ENCODE measurements around the gene AIF1L.

DNA sequence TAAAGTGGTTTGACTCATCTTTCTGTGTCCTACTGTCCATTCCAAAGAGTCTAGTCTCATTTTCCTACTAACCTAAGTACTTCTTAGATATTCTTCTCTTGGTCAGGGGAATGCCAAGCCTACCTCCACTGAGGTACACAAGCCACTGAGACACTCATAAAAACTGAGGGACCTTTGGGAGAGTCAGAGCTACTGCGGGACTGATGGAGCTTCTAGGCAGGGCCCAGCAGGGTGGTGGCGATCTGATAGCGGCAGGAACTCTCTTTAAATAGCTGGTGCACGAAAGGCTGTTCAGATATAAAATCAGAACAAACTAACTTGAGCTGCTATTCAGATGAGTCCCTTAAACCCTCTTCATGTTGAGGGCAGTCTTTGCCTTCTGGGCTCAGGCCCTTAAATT, 43.8 kb downstream of the AIF1L start:
- TF ChIP-seq MXI1 (IDR thresholded peaks at IDR 0.05; ENCODE audit: borderline replicate concordance, low read depth, low read length) (no peak), POLR2A (IDR thresholded peaks at IDR 0.05; ENCODE audit: low read depth, low read length) (no peak), CTCF (conservative IDR thresholded peaks at IDR 0.05; ENCODE audit: low read depth, low read length) (no peak), RAD21 (IDR thresholded peaks at IDR 0.05; ENCODE audit: low read length) (no peak), CEBPB (IDR thresholded peaks at IDR 0.05; ENCODE audit: low read depth, low read length) (no peak), RFX5 (IDR thresholded peaks at IDR 0.05; ENCODE audit: low read depth, low read length) (no peak)
- TF ChIP-seq, protein P1, sequence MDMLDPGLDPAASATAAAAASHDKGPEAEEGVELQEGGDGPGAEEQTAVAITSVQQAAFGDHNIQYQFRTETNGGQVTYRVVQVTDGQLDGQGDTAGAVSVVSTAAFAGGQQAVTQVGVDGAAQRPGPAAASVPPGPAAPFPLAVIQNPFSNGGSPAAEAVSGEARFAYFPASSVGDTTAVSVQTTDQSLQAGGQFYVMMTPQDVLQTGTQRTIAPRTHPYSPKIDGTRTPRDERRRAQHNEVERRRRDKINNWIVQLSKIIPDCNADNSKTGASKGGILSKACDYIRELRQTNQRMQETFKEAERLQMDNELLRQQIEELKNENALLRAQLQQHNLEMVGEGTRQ (IDR thresholded peaks at IDR 0.05; ENCODE audit: low read depth, low read length) = no peak

Measured in IMR-90 (cell line).